ENCODE results near the gene OXLD1. TPM values are rescaled to one million over a fixed set of nuclear protein-coding genes. Genes with fewer than 3 reads are reported as not detected.

Gene OXLD1
- total RNA-seq: 10 to 100 TPM; 29.4 to 45.3 TPM

- Mint-ChIP-seq H3K4me3 (peak within 1 kb of the TSS; percentile 91), H3K4me1 (peaks cover 53% of the 10 kb centered on the region), H3K27ac (peak within 1 kb of the TSS; percentile 97), H3K27me3 (no peaks in the 10 kb centered on the region), H3K9me3 (ENCODE audit: low read depth) (no peaks in the 10 kb centered on the region), H3K36me3 (ENCODE audit: low read depth) (peaks cover 46% of the 10 kb centered on the region)
- POLR2A ChIA-PET: interaction anchor here (0.6 to 1.5 kb wide), 3 partner anchors 17 to 37 kb away, joined by 4 to 7 read pairs (median 6); partner anchors contain the start of genes ARL16, HGS and MRPL12
- intact Hi-C loops (cut with DNase I, micrococcal nuclease): loop anchor here (1.0 to 5.0 kb wide), 12 partner anchors 17 to 444 kb away; partner anchors contain the start of genes MRPL12 (in 2 of the 2), P4HB (in 2 of the 2), ALYREF (in 1 of the 2) and ANAPC11 (in 1 of the 2)
- peak; percentile 97 for DNase-seq
- CTCF ChIA-PET: interaction anchor here (0.5 to 0.6 kb wide), 3 partner anchors 9 to 186 kb away, joined by 3 read pairs; no protein-coding TSS in a partner anchor
- ATAC-seq: peak; percentile 91
These were observed at the start of gene OXLD1, which contains the start of gene CCDC137 for GRCh38 chr17:81666342-81667191. TSS of gene OXLD1 (minus strand) at chr17:81666605. CDS start at chr17:81666577, 28 bp downstream. TSS of gene CCDC137 (plus strand) at chr17:81666737. CDS start at chr17:81666767, 30 bp downstream.

- ATAC-seq: no peak
- Mint-ChIP-seq H3K36me3 (ENCODE audit: low read depth) (no peaks in the 10 kb centered on the region), H3K4me3 (no peak overlapping the region), H3K4me1 (peaks cover 18% of the 10 kb centered on the region), H3K27me3 (no peaks in the 10 kb centered on the region), H3K9me3 (ENCODE audit: low read depth) (no peaks in the 10 kb centered on the region), H3K27ac (no peak overlapping the region)
- no peak for DNase-seq
- CTCF ChIA-PET: interaction anchor here (1.2 kb wide), 1 partner anchor 11 kb away, joined by 6 read pairs; no protein-coding TSS in a partner anchor
- intact Hi-C loops (cut with DNase I, micrococcal nuclease): no loop called here
- POLR2A ChIA-PET: no interaction called here
These were observed 48.9 kb upstream of the OXLD1 start for GRCh38 chr17:81715107-81715871.

GRCh38 chr17:81714412-81715106 lies 48.2 kb upstream of the OXLD1 start:
- no peak overlapping the region for H3K4me3 Mint-ChIP-seq
- no peaks in the 10 kb centered on the region for H3K9me3 Mint-ChIP-seq (ENCODE audit: low read depth)
- CTCF ChIA-PET: interaction anchor here (0.8 to 1.2 kb wide), 2 partner anchors 11 to 20 kb away, joined by 4 to 6 read pairs; no protein-coding TSS in a partner anchor
- no peak overlapping the region for H3K27ac Mint-ChIP-seq
- DNase-seq (no peak), ATAC-seq (no peak)
- H3K36me3 Mint-ChIP-seq (ENCODE audit: low read depth): no peaks in the 10 kb centered on the region
- no peaks in the 10 kb centered on the region for H3K27me3 Mint-ChIP-seq
- POLR2A ChIA-PET: interaction anchor here (3.5 kb wide), 1 partner anchor 12 kb away, joined by 10 read pairs; the partner anchor contains the start of gene MRPL12
- peaks cover 24% of the 10 kb centered on the region for H3K4me1 Mint-ChIP-seq
- intact Hi-C loops (cut with DNase I, micrococcal nuclease): loop anchor here (5.0 kb wide), 2 partner anchors 37 to 417 kb away; partner anchors contain the start of gene SLC38A10 (in 1 of the 2)

- DNase-seq (no peak), ATAC-seq (no peak)
- CTCF ChIA-PET: interaction anchor here (0.8 to 1.5 kb wide), 3 partner anchors 12 to 37 kb away, joined by 4 to 6 read pairs (median 4); no protein-coding TSS in a partner anchor
- no peaks in the 10 kb centered on the region for H3K27me3 Mint-ChIP-seq
- intact Hi-C loops (cut with DNase I, micrococcal nuclease): loop anchor here (2.0 to 5.0 kb wide), 4 partner anchors 36 to 416 kb away; partner anchors contain the start of genes CENPX (in 1 of the 2), LRRC45 (in 1 of the 2), NPLOC4 (in 1 of the 2) and SLC38A10 (in 1 of the 2)
- peak overlapping the region; percentile 89 for H3K4me3 Mint-ChIP-seq
- POLR2A ChIA-PET: interaction anchor here (1.2 to 3.5 kb wide), 2 partner anchors 11 to 12 kb away, joined by 8 to 10 read pairs; partner anchors contain the start of gene MRPL12
- H3K9me3 Mint-ChIP-seq (ENCODE audit: low read depth): no peaks in the 10 kb centered on the region
- no peaks in the 10 kb centered on the region for H3K36me3 Mint-ChIP-seq (ENCODE audit: low read depth)
- peaks cover 24% of the 10 kb centered on the region for H3K4me1 Mint-ChIP-seq
- no peak overlapping the region for H3K27ac Mint-ChIP-seq
These were observed 47.4 kb upstream of the OXLD1 start for GRCh38 chr17:81713556-81714411.

- no peaks in the 10 kb centered on the region for H3K36me3 Mint-ChIP-seq (ENCODE audit: low read depth)
- peaks cover 24% of the 10 kb centered on the region for H3K4me1 Mint-ChIP-seq
- H3K27ac Mint-ChIP-seq: peak overlapping the region; percentile 84
- intact Hi-C loops (cut with DNase I, micrococcal nuclease): loop anchor here (2.0 to 5.0 kb wide), 4 partner anchors 36 to 416 kb away; partner anchors contain the start of genes CENPX (in 1 of the 2), LRRC45 (in 1 of the 2), NPLOC4 (in 1 of the 2) and SLC38A10 (in 1 of the 2)
- ATAC-seq (no peak), DNase-seq (no peak)
- H3K9me3 Mint-ChIP-seq (ENCODE audit: low read depth): no peaks in the 10 kb centered on the region
- H3K27me3 Mint-ChIP-seq: no peaks in the 10 kb centered on the region
- peak overlapping the region; percentile 89 for H3K4me3 Mint-ChIP-seq
- POLR2A ChIA-PET: interaction anchor here (1.0 to 3.5 kb wide), 3 partner anchors 10 to 37 kb away, joined by 3 to 10 read pairs (median 8); partner anchors contain the start of gene MRPL12
- CTCF ChIA-PET: interaction anchor here (1.5 kb wide), 1 partner anchor 37 kb away, joined by 4 read pairs; no protein-coding TSS in a partner anchor
These were observed 46.7 kb upstream of the OXLD1 start for GRCh38 chr17:81713004-81713555.

- CTCF ChIA-PET: interaction anchor here (1.5 kb wide), 1 partner anchor 36 kb away, joined by 4 read pairs; no protein-coding TSS in a partner anchor
- no peaks in the 10 kb centered on the region for H3K9me3 Mint-ChIP-seq (ENCODE audit: low read depth)
- peak; percentile 56 for DNase-seq
These were observed 46.1 kb upstream of the OXLD1 start for GRCh38 chr17:81712468-81713003.

GRCh38 chr17:81711814-81712467 lies 45.5 kb upstream of the OXLD1 start, which contains the start of gene SLC25A10:
TSS of gene SLC25A10 (plus strand) at chr17:81712284. CDS start at chr17:81712427, 143 bp downstream.
- H3K4me1 Mint-ChIP-seq: peaks cover 24% of the 10 kb centered on the region
- peak within 1 kb of the TSS; percentile 84 for H3K27ac Mint-ChIP-seq
- H3K4me3 Mint-ChIP-seq: peak within 1 kb of the TSS; percentile 89
- peaks cover 4% of the 10 kb centered on the region for H3K36me3 Mint-ChIP-seq (ENCODE audit: low read depth)
- DNase-seq: peak; percentile 93
- ChIA-PET POLR2A (interaction anchor here (0.6 to 3.5 kb wide), 4 partner anchors 9 to 1915 kb away, joined by 3 to 10 read pairs (median 4); partner anchors contain the start of genes CBX8 and MRPL12), CTCF (interaction anchor here (0.6 to 1.5 kb wide), 5 partner anchors 10 to 523 kb away, joined by 3 to 5 read pairs (median 4); no protein-coding TSS in a partner anchor)
- no peaks in the 10 kb centered on the region for H3K27me3 Mint-ChIP-seq
- intact Hi-C loops (cut with DNase I, micrococcal nuclease): loop anchor here (1.0 to 5.0 kb wide), 14 partner anchors 9 to 415 kb away; partner anchors contain the start of genes MRPL12 (in 2 of the 2), ALYREF (in 1 of the 2), ANAPC11 (in 1 of the 2) and ARHGDIA (in 1 of the 2)
- H3K9me3 Mint-ChIP-seq (ENCODE audit: low read depth): no peaks in the 10 kb centered on the region
- peak; percentile 87 for ATAC-seq

More at GRCh38 chr17:81712468-81713003, 46.1 kb upstream of the OXLD1 start:
- peaks cover 24% of the 10 kb centered on the region for H3K4me1 Mint-ChIP-seq
- peaks cover under 1% of the 10 kb centered on the region for H3K36me3 Mint-ChIP-seq (ENCODE audit: low read depth)
- H3K27ac Mint-ChIP-seq: peak overlapping the region; percentile 84
- no peaks in the 10 kb centered on the region for H3K27me3 Mint-ChIP-seq
- H3K4me3 Mint-ChIP-seq: peak overlapping the region; percentile 89
- intact Hi-C loops (cut with DNase I, micrococcal nuclease): loop anchor here (1.0 to 5.0 kb wide), 12 partner anchors 9 to 415 kb away; partner anchors contain the start of genes ALYREF (in 1 of the 2), ANAPC11 (in 1 of the 2), ARL16 (in 1 of the 2) and CENPX (in 1 of the 2)
- POLR2A ChIA-PET: interaction anchor here (1.0 to 3.5 kb wide), 3 partner anchors 10 to 37 kb away, joined by 3 to 10 read pairs (median 8); partner anchors contain the start of gene MRPL12
- ATAC-seq: peak; percentile 3
